ENCODE data around the gene AASS. TPM values are rescaled to one million over a fixed set of nuclear protein-coding genes. Genes with fewer than 3 reads are reported as not detected.

AASS gene
- total RNA-seq (2022; extraction: Qiagen RNA extraction) = 0.06 to 0.14 TPM (median 0.10 TPM) in 5 replicates

DNA sequence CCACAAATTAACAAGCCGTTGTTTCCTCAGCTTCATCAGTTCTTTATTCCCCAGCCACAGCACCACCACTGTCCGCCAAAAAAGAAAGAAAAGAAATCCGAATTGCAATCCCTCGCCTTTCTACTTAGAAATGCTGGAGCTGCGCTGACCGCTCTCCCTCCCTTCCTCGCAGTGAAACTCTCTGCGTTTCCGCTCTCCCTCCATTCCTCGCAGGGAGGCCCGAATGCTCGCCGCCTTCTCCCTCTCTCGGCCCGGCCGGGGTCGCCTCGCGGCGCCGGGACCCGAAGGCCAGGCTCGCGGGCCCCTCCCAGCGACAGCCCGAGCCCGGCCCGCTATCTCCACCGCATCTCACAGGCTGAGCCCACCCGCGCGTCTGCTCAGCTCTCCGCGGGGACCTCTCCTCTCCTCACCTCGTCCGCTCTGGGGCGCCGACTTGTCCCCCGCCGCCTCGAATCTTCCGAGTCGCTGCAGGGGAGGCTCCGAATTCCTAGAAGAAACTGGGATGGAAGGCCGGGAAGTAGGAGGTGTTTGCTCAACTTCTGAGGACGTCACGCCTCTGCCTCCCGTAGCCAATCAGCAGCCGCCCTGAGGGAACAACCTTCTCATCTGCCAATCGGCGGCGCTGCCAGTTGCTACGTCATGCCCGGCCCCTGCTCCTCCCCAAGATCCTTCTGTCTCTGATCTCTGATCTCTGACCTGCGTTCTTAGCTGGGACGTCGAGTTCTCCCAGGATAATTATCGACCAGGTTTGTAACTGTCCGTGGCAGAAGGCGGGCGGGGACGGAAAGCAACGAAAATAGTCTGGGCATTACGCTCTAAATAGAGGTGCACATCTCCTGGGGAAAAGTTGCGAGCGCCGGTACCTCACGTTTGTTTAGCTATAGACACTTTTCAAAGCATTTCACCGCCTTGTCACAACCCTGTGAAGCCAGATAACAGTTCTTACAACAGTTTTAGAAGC lies at the start of gene AASS:
TSS of gene AASS (minus strand) at position 499 of the 961 bp plus-strand sequence. CDS start 10,523 bp downstream, outside the sequence.

Other genes starting within 250 kb of the AASS start
- not detected in 5 replicates for gene FEZF1, start 160.5 kb upstream of the AASS start, total RNA-seq (2022; extraction: Qiagen RNA extraction)

Data from A549 treated with AZD2906 at 1 μM for 4 hours (cell line).